HEK293T (cell line): ENCODE measurements around the gene ARG2.
A peak's percentile ranks its signal among the peaks of the same experiment; 100 is the strongest.

Experiments
- ARNT ChIP-seq: fragments of 450-650 bp; IDR thresholded peaks from 2 replicates; pipeline ENCODE4 v1.6.1; 2017; ENCODE audit warnings: mild to moderate bottlenecking
- BHLHE40 ChIP-seq: fragments of 450-650 bp; IDR thresholded peaks from 2 replicates; pipeline ENCODE4 v1.6.1; 2016; ENCODE audit warnings: mild to moderate bottlenecking, moderate library complexity, borderline replicate concordance
- FOXK2 ChIP-seq: fragments of 450-650 bp; IDR thresholded peaks from 2 replicates; pipeline ENCODE4 v1.6.1; 2016; ENCODE audit warnings: mild to moderate bottlenecking
- HDGF ChIP-seq: fragments of 450-650 bp; IDR thresholded peaks from 2 replicates; pipeline ENCODE4 v1.6.1; 2017; ENCODE audit warnings: antibody characterized with exemption, borderline replicate concordance
- L3MBTL2 ChIP-seq: fragments of 450-650 bp; conservative IDR thresholded peaks from 2 replicates; pipeline ENCODE4 v1.6.1; 2016; ENCODE audit warnings: mild to moderate bottlenecking
- SP1 ChIP-seq: fragments of 450-650 bp; IDR thresholded peaks from 2 replicates; pipeline ENCODE4 v1.6.1; 2017
- SUZ12 ChIP-seq: fragments of 450-650 bp; IDR thresholded peaks from 2 replicates; pipeline ENCODE4 v1.6.1; 2016; ENCODE audit warnings: mild to moderate bottlenecking
- TARDBP ChIP-seq: fragments of 450-650 bp; IDR thresholded peaks from 2 replicates; pipeline ENCODE4 v1.6.1; 2016
- ZNF384 ChIP-seq: fragments of 450-650 bp; IDR thresholded peaks from 2 replicates; pipeline ENCODE4 v1.6.1; 2016
- TF ChIP-seq, protein P1 (sequence below): fragments of 450-650 bp; IDR thresholded peaks from 2 replicates; pipeline ENCODE4 v1.6.1; 2016

DNA sequence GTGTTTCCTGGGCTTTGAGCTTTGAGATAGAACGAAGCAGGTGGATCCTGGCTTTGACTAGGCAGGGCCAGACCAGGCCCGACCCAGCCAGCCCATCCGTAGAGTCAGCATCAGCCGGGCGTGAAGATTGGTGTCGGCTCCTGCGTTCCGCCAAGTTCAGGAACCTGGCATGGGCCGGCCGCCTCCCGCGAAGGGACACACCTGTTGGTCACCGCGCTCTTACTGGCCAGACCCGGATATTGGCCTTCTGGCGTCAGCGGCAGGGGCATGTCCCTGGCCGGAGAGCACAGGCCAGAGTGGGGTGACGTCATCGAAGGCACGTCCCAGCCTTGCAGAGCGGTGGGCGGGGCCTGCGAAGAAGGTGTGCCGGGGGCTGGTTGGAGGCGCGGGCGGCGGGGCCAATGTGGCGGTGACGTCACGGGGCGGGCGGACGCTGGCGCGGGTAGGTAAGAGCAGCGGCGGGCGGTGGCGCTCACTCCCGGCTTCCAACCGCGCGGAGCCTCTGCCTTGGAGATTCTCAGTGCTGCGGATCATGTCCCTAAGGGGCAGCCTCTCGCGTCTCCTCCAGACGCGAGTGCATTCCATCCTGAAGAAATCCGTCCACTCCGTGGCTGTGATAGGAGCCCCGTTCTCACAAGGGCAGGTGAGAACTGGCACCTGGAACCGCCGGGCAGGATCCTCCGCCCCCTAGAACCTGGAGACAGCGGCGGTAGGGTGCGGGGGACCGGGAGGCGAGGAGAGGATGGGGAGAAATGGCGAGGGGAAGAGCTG lies at the start of gene ARG2:
- TF ChIP-seq TARDBP, result no peak
- no peak for TF ChIP-seq ZNF384
- no peak for TF ChIP-seq SUZ12
- TF ChIP-seq ARNT, result no peak
- no peak for TF ChIP-seq BHLHE40
- no peak for TF ChIP-seq FOXK2
- no peak for TF ChIP-seq SP1
- TF ChIP-seq, protein P1, sequence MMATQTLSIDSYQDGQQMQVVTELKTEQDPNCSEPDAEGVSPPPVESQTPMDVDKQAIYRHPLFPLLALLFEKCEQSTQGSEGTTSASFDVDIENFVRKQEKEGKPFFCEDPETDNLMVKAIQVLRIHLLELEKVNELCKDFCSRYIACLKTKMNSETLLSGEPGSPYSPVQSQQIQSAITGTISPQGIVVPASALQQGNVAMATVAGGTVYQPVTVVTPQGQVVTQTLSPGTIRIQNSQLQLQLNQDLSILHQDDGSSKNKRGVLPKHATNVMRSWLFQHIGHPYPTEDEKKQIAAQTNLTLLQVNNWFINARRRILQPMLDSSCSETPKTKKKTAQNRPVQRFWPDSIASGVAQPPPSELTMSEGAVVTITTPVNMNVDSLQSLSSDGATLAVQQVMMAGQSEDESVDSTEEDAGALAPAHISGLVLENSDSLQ, result no peak
- TF ChIP-seq L3MBTL2, result peak; percentile 13; the same call in 1 of the 2 replicates
- no peak for TF ChIP-seq HDGF
